OCI-LY7 (cell line): ENCODE measurements around the gene PIP5K1C. TPM values are rescaled to one million over a fixed set of nuclear protein-coding genes. Genes with fewer than 3 reads are reported as not detected.

Experiments used
- BruUV-seq: library from RNA; stranded (reverse); fragments of 400-500 nt; replicated peaks from 2 replicates; lab custom pipeline; 2021; lab: Mats Ljungman, UMichigan
- CTCF ChIA-PET: fragments of 300-600 bp; sonication (Branson Sonifier 250); formaldehyde crosslinking; loops from one replicate; lab custom pipeline; 2022; ENCODE audit warnings: antibody characterized with exemption; ENCODE audit not compliant: unreplicated experiment; lab: Charles Lee
- POLR2A ChIA-PET: fragments of 300-600 bp; sonication (Branson Sonifier 250); formaldehyde crosslinking; loops from one replicate; lab custom pipeline; 2022; ENCODE audit warnings: antibody characterized with exemption; lab: Charles Lee
- DNase-seq: peaks from one replicate; pipeline ENCODE4 v3.0.0-alpha.2; 2015; ENCODE audit warnings: low spot score
- H2AFZ ChIP-seq: fragments of 200-600 bp; sonication (generic), shearing (Covaris generic); 2 replicates; pipeline ENCODE4 v1.6.1; 2014; ENCODE audit warnings: mild to moderate bottlenecking, antibody characterized with exemption, low read length, moderate library complexity
- H3K27ac ChIP-seq: fragments of 200-600 bp; sonication (generic); 2 replicates; pipeline ENCODE4 v1.5.1; 2014; ENCODE audit warnings: mixed run types, low read depth, mild to moderate bottlenecking, moderate library complexity, low read length, inconsistent platforms; ENCODE audit not compliant: poor library complexity, severe bottlenecking
- H3K36me3 ChIP-seq: fragments of 200-600 bp; sonication (generic); 2 replicates; pipeline ENCODE4 v1.6.1; 2014; ENCODE audit warnings: mild to moderate bottlenecking, antibody characterized with exemption, low read length, moderate library complexity, mixed read lengths; ENCODE audit not compliant: insufficient read depth
- H3K4me1 ChIP-seq: fragments of 200-600 bp; sonication (generic); 2 replicates; pipeline ENCODE4 v1.5.1; 2014; ENCODE audit warnings: mild to moderate bottlenecking, low read length; ENCODE audit not compliant: insufficient read depth, poor library complexity, severe bottlenecking
- H3K4me2 ChIP-seq: fragments of 200-600 bp; sonication (generic); 2 replicates; pipeline ENCODE4 v1.6.1; 2014; ENCODE audit warnings: mild to moderate bottlenecking, low read length
- H3K4me3 ChIP-seq: fragments of 200-600 bp; sonication (generic); 2 replicates; pipeline ENCODE4 v1.5.1; 2014; ENCODE audit warnings: mild to moderate bottlenecking, low read depth, low read length; ENCODE audit not compliant: poor library complexity, severe bottlenecking
- H3K79me2 ChIP-seq: fragments of 200-600 bp; sonication (generic); 2 replicates; pipeline ENCODE4 v1.6.1; 2016; ENCODE audit warnings: low read depth, mild to moderate bottlenecking, low read length, moderate library complexity, mixed read lengths; ENCODE audit not compliant: insufficient read depth
- H3K9me2 ChIP-seq: fragments of 200-600 bp; sonication (generic); 2 replicates; pipeline ENCODE4 v1.6.1; 2016; ENCODE audit warnings: mild to moderate bottlenecking, low read length, mixed read lengths; ENCODE audit not compliant: insufficient read depth
- H3K9me3 ChIP-seq: fragments of 200-600 bp; sonication (generic); 2 replicates; pipeline ENCODE4 v1.6.1; 2014; ENCODE audit warnings: mild to moderate bottlenecking, mixed run types, low read length, mixed read lengths
- H4K20me1 ChIP-seq: fragments of 200-600 bp; sonication (generic); 2 replicates; pipeline ENCODE4 v1.6.1; 2014; ENCODE audit warnings: mild to moderate bottlenecking, antibody characterized with exemption, low read length, moderate library complexity, mixed read lengths; ENCODE audit not compliant: insufficient read depth
- CTCF ChIP-seq: fragments of 200-600 bp; sonication (generic); conservative IDR thresholded peaks from 2 replicates; pipeline ENCODE4 v1.5.1; 2014; ENCODE audit warnings: mild to moderate bottlenecking, antibody characterized with exemption, low read length, moderate library complexity, mixed read lengths
- EZH2phosphoT487 ChIP-seq: fragments of 200-600 bp; sonication (generic); IDR thresholded peaks from 2 replicates; pipeline ENCODE4 v1.6.1; 2018; ENCODE audit warnings: low read depth, borderline replicate concordance, mild to moderate bottlenecking, mixed run types, antibody characterized with exemption, low read length, moderate library complexity, mixed read lengths
- intact Hi-C: fragments of 100-400 bp; cut with micrococcal nuclease; formaldehyde crosslinking; loops from one replicate; pipeline ENCODE4 v1.10.0; 2022; ENCODE audit not compliant: unreplicated experiment
- total RNA-seq, 2 experiments: library from RNA; depleted of rRNA in 1 of 2; stranded (reverse); fragments of >200 nt in 1 of 2; shearing (Covaris generic) in 1 of 2; gene quantifications; 2 replicates each; pipeline ENCODE4 v1.2.3, GENCODE V29; 2014 to 2022

The PIP5K1C gene
- total RNA-seq, 2 experiments from 2014 or later = 7.6 to 15.1 TPM

DNA sequence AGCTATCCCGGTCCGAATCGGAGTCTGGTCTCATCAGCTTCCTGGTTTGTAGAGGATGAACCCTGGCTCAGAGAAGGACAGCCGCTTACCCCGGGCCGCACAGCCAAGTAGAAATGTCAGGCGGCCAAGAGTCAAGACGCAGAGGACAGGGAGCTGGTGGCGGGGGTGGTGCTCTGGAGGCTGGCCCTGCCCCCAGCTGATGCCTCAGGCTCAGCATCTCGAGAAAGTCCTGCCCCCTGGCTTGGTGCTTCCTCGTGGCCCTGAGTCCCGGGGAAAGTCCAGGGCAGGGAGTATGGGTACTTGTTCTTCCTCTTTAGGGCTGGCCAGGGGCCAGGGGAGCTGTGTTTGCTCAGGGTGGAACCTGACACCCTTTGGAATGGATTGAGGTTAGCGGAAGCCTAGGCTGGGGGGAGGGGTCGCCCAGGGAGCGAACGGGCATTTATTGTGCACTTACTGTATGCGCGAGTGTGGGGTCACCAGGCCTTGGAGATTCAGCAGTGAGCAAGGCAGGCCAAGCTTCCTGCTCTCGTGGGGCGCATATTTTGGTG lies 10.1 kb upstream of the PIP5K1C start:
- POLR2A ChIA-PET = interaction anchor here (0.6 kb wide), 1 partner anchor 439 kb away, joined by 3 read pairs; no protein-coding TSS in a partner anchor
- BruUV-seq = no TSS peak
- Histone ChIP-seq H3K4me1 (no peaks in the 10 kb centered on the region), H3K79me2 (no peaks in the 10 kb centered on the region), H3K27ac (no peak overlapping the region), H3K9me2 (no peaks in the 10 kb centered on the region), H4K20me1 (no peaks in the 10 kb centered on the region), H3K4me2 (no peak overlapping the region), H3K4me3 (no peak overlapping the region), H3K36me3 (no peaks in the 10 kb centered on the region), H3K9me3 (no peaks in the 10 kb centered on the region), H2AFZ (no peak overlapping the region)
- intact Hi-C loops = no loop called here
- no peak for DNase-seq
- no peak for TF ChIP-seq CTCF
- CTCF ChIA-PET = no interaction called here

- no peak within 1 kb of the TSS for H2AFZ ChIP-seq
- no TSS peak for BruUV-seq
- no peak within 1 kb of the TSS for H3K27ac ChIP-seq
- no peaks in the 10 kb centered on the region for H3K4me1 ChIP-seq
- no peaks in the 10 kb centered on the region for H3K9me2 ChIP-seq
- no peak within 1 kb of the TSS for H3K4me2 ChIP-seq
- ChIA-PET CTCF (no interaction called here), POLR2A (interaction anchor here (0.7 kb wide), 1 partner anchor 270 kb away, joined by 9 read pairs; no protein-coding TSS in a partner anchor)
- H3K79me2 ChIP-seq = no peaks in the 10 kb centered on the region
- intact Hi-C loops = loop anchor here (5.0 kb wide), 1 partner anchor 161 kb away; no protein-coding TSS in a partner anchor
- no peaks in the 10 kb centered on the region for H4K20me1 ChIP-seq
- TF ChIP-seq EZH2phosphoT487 (no peak), CTCF (no peak)
- no peaks in the 10 kb centered on the region for H3K9me3 ChIP-seq
- DNase-seq = no peak
- no peaks in the 10 kb centered on the region for H3K36me3 ChIP-seq
- no peak within 1 kb of the TSS for H3K4me3 ChIP-seq
These were observed 8.1 kb upstream of the PIP5K1C start, which contains the start of gene TJP3 for GRCh38 chr19:3708207-3708931. Gene TJP3 (plus strand): TSS chr19:3708384. CDS start chr19:3728433, 20,049 bp downstream.

DNA sequence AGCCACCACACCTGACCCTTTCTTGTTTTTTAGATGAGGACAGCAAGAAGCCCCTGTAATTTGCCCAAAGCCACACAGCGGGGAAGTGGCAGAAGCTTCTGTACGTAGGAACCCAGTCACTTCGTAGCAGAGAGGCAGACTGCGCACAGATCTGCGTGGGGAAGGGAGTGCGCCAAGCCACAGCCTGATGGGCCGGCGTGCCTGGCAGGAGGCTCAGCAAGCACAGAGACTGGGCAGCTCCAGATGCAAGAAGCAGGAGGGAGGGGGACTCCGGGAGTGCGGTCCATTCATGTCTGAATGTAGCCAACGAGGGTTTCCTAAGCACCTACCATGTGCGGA lies 7.6 kb upstream of the PIP5K1C start:
- POLR2A ChIA-PET = no interaction called here

More for the DNA sequence above, 7.6 kb upstream of the PIP5K1C start:
- H3K9me3 ChIP-seq = no peaks in the 10 kb centered on the region
- CTCF ChIA-PET = no interaction called here
- H3K36me3 ChIP-seq = no peaks in the 10 kb centered on the region
- no peak overlapping the region for H3K4me3 ChIP-seq
- no peaks in the 10 kb centered on the region for H3K4me1 ChIP-seq
- no peak overlapping the region for H2AFZ ChIP-seq
- H3K9me2 ChIP-seq = no peaks in the 10 kb centered on the region
- no TSS peak for BruUV-seq
- H4K20me1 ChIP-seq = no peaks in the 10 kb centered on the region
- no peak overlapping the region for H3K27ac ChIP-seq
- H3K4me2 ChIP-seq = no peak overlapping the region
- DNase-seq = no peak
- no peaks in the 10 kb centered on the region for H3K79me2 ChIP-seq
- intact Hi-C loops = loop anchor here (5.0 kb wide), 1 partner anchor 161 kb away; no protein-coding TSS in a partner anchor
- TF ChIP-seq CTCF (no peak), EZH2phosphoT487 (no peak)
